Calu3 (cell line): ENCODE data around the gene MACROD2. TPM values are rescaled to one million over a fixed set of nuclear protein-coding genes. Genes with fewer than 3 reads are reported as not detected.

Experiments
- BruUV-seq: library from RNA; stranded (reverse); fragments of 400-500 nt; replicated peaks from 2 replicates; lab custom pipeline; 2021; lab: Mats Ljungman, UMichigan
- CTCF ChIA-PET: fragments of 300-600 bp; sonication (Branson Sonifier 250); formaldehyde crosslinking; loops from one replicate; lab custom pipeline; 2022; ENCODE audit warnings: antibody characterized with exemption; lab: Charles Lee
- DNase-seq: peaks from one replicate; pipeline ENCODE4 v3.0.0; 2022
- H3K27ac Mint-ChIP-seq: one replicate; pipeline ENCODE4 v1.8.0; 2022; ENCODE audit warnings: mixed read lengths; ENCODE audit not compliant: unreplicated experiment
- H3K27me3 Mint-ChIP-seq: one replicate; pipeline ENCODE4 v1.8.0; 2022; ENCODE audit warnings: mixed read lengths; ENCODE audit not compliant: unreplicated experiment
- H3K36me3 Mint-ChIP-seq: one replicate; pipeline ENCODE4 v1.8.0; 2022; ENCODE audit warnings: mild to moderate bottlenecking, moderate library complexity, mixed read lengths; ENCODE audit not compliant: insufficient read depth, unreplicated experiment
- H3K4me1 Mint-ChIP-seq: one replicate; pipeline ENCODE4 v1.8.0; 2022; ENCODE audit warnings: mild to moderate bottlenecking, low read depth, mixed read lengths; ENCODE audit not compliant: unreplicated experiment
- H3K4me3 Mint-ChIP-seq: one replicate; pipeline ENCODE4 v1.8.0; 2022; ENCODE audit warnings: mild to moderate bottlenecking, low read depth, moderate library complexity, mixed read lengths; ENCODE audit not compliant: unreplicated experiment
- H3K9me3 Mint-ChIP-seq: one replicate; pipeline ENCODE4 v1.8.0; 2022; ENCODE audit warnings: low read depth, mixed read lengths; ENCODE audit not compliant: unreplicated experiment
- CTCF ChIP-seq: fragments of 200-600 bp; IDR thresholded peaks from one replicate; pipeline ENCODE4 v1.8.0; 2022; ENCODE audit warnings: antibody characterized with exemption; ENCODE audit not compliant: unreplicated experiment
- intact Hi-C: fragments of 100-400 bp; cut with micrococcal nuclease; formaldehyde crosslinking; loops from one replicate; pipeline ENCODE4 v1.10.0; 2022; ENCODE audit not compliant: unreplicated experiment
- total RNA-seq: library from RNA; stranded (reverse); gene quantifications from 2 replicates; pipeline ENCODE4 v1.2.3, GENCODE V29; 2022

Gene MACROD2
- total RNA-seq, 1 experiment from 2014 or later, result 29.4 TPM

- Mint-ChIP-seq H3K36me3 (no peaks in the 10 kb centered on the region), H3K9me3 (peaks cover 2% of the 10 kb centered on the region), H3K27ac (no peak overlapping the region), H3K4me1 (no peaks in the 10 kb centered on the region), H3K27me3 (no peaks in the 10 kb centered on the region), H3K4me3 (no peak overlapping the region)
- CTCF ChIA-PET, result no interaction called here
- BruUV-seq, result no TSS peak
- intact Hi-C loops, result no loop called here
- TF ChIP-seq CTCF, result no peak
- DNase-seq, result no peak
These were observed 1292.0 kb downstream of the MACROD2 start for GRCh38 chr20:15287329-15287728.

- no peak for TF ChIP-seq CTCF
- no peak overlapping the region for H3K4me3 Mint-ChIP-seq
- BruUV-seq, result no TSS peak
- H3K27ac Mint-ChIP-seq, result no peak overlapping the region
- intact Hi-C loops, result no loop called here
- no peaks in the 10 kb centered on the region for H3K36me3 Mint-ChIP-seq
- no peaks in the 10 kb centered on the region for H3K9me3 Mint-ChIP-seq
- H3K27me3 Mint-ChIP-seq, result no peaks in the 10 kb centered on the region
- H3K4me1 Mint-ChIP-seq, result no peaks in the 10 kb centered on the region
- DNase-seq, result no peak
- CTCF ChIA-PET, result no interaction called here
These were observed 1292.8 kb downstream of the MACROD2 start for GRCh38 chr20:15288106-15288505.

GRCh38 chr20:15289337-15289736 is 1294.0 kb downstream of the MACROD2 start:
- no peak for DNase-seq
- Mint-ChIP-seq H3K9me3 (no peaks in the 10 kb centered on the region), H3K27ac (no peak overlapping the region), H3K4me3 (no peak overlapping the region), H3K27me3 (no peaks in the 10 kb centered on the region), H3K4me1 (no peaks in the 10 kb centered on the region), H3K36me3 (no peaks in the 10 kb centered on the region)
- CTCF ChIA-PET, result no interaction called here
- no peak for TF ChIP-seq CTCF
- no TSS peak for BruUV-seq
- intact Hi-C loops, result no loop called here

- no TSS peak for BruUV-seq
- Mint-ChIP-seq H3K4me3 (no peak overlapping the region), H3K36me3 (no peaks in the 10 kb centered on the region), H3K27ac (no peak overlapping the region), H3K4me1 (no peaks in the 10 kb centered on the region), H3K27me3 (no peaks in the 10 kb centered on the region), H3K9me3 (no peaks in the 10 kb centered on the region)
- TF ChIP-seq CTCF, result no peak
- CTCF ChIA-PET, result no interaction called here
- no peak for DNase-seq
- intact Hi-C loops, result no loop called here
These were observed 1297.1 kb downstream of the MACROD2 start for GRCh38 chr20:15292405-15292804.
